KMS-11 (cell line): Measurements from ENCODE around the gene CCDC14.

Source experiments
- H2AFZ ChIP-seq: fragments of 200-600 bp; sonication (generic); 2 replicates; pipeline ENCODE4 v1.6.1; 2016; ENCODE audit warnings: antibody characterized with exemption, mixed run types, low read depth
- H3K27ac ChIP-seq: fragments of 200-600 bp; sonication (generic); 2 replicates; pipeline ENCODE4 v1.6.1; 2016; ENCODE audit warnings: mild to moderate bottlenecking, mixed run types
- H3K27me3 ChIP-seq: fragments of 200-600 bp; sonication (generic); 2 replicates; pipeline ENCODE4 v1.6.1; 2017; ENCODE audit warnings: mild to moderate bottlenecking, low read depth, mixed run types, moderate library complexity; ENCODE audit not compliant: insufficient read depth
- H3K36me3 ChIP-seq: fragments of 200-600 bp; sonication (generic); 2 replicates; pipeline ENCODE4 v1.6.1; 2017; ENCODE audit warnings: mild to moderate bottlenecking, mixed run types; ENCODE audit not compliant: insufficient read depth
- H3K4me1 ChIP-seq: fragments of 200-600 bp; sonication (generic); 2 replicates; pipeline ENCODE4 v1.6.1; 2016; ENCODE audit warnings: mild to moderate bottlenecking, low read depth, mixed run types; ENCODE audit not compliant: poor library complexity, severe bottlenecking
- H3K4me2 ChIP-seq: fragments of 200-600 bp; sonication (generic); 2 replicates; pipeline ENCODE4 v1.7.0; 2016; ENCODE audit warnings: mild to moderate bottlenecking, mixed run types
- H3K4me3 ChIP-seq: fragments of 200-600 bp; sonication (generic); IDR thresholded peaks from 2 replicates; pipeline ENCODE4 v1.6.1; 2017; ENCODE audit warnings: low read depth, low read length, mixed read lengths; ENCODE audit not compliant: insufficient read depth
- H3K79me2 ChIP-seq: fragments of 200-600 bp; sonication (generic); 2 replicates; pipeline ENCODE4 v1.6.1; 2016; ENCODE audit warnings: low read depth, mixed run types; ENCODE audit not compliant: insufficient read depth
- H3K9ac ChIP-seq: fragments of 200-600 bp; sonication (generic); 2 replicates; pipeline ENCODE4 v1.6.1; 2016; ENCODE audit warnings: mild to moderate bottlenecking, mixed run types
- H4K20me1 ChIP-seq: fragments of 200-600 bp; sonication (generic); 2 replicates; pipeline ENCODE4 v1.6.1; 2016; ENCODE audit warnings: mild to moderate bottlenecking, mixed run types; ENCODE audit not compliant: insufficient read depth
- TF ChIP-seq, protein P1 (sequence below): fragments of 200-600 bp; sonication (generic); conservative IDR thresholded peaks from 2 replicates; pipeline ENCODE4 v1.6.1; 2017; ENCODE audit warnings: low read depth, mild to moderate bottlenecking, antibody characterized with exemption, low read length, moderate library complexity, mixed read lengths

The CCDC14 gene

DNA sequence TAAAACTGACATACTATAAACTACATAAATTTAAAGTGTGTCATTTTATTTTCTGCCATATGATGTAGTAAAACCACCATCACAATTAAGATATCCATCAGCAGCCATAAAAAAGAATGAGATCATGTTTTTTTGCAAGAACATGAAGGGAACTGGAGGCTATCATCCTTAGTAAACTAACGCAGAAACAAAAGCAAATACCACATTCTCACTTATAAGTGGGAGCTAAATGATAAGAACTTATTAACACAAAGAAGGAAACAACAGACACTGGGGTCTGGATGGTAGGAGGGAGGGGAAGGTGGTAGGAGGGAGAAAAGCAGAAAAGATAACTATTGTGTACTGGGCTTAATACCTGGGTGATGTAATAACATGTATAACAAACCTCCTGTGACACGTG, 24.6 kb downstream of the CCDC14 start:
- Histone ChIP-seq H2AFZ (no peak overlapping the region), H3K9ac (no peak overlapping the region), H3K79me2 (no peaks in the 10 kb centered on the region), H4K20me1 (no peaks in the 10 kb centered on the region), H3K27me3 (no peaks in the 10 kb centered on the region), H3K36me3 (0 out of 2 replicates have a peak, but pooled peaks cover 6% of the 10 kb centered on the region), H3K4me2 (no peak overlapping the region), H3K4me3 (no peak overlapping the region), H3K27ac (no peak overlapping the region), H3K4me1 (no peaks in the 10 kb centered on the region)
- TF ChIP-seq, protein P1, sequence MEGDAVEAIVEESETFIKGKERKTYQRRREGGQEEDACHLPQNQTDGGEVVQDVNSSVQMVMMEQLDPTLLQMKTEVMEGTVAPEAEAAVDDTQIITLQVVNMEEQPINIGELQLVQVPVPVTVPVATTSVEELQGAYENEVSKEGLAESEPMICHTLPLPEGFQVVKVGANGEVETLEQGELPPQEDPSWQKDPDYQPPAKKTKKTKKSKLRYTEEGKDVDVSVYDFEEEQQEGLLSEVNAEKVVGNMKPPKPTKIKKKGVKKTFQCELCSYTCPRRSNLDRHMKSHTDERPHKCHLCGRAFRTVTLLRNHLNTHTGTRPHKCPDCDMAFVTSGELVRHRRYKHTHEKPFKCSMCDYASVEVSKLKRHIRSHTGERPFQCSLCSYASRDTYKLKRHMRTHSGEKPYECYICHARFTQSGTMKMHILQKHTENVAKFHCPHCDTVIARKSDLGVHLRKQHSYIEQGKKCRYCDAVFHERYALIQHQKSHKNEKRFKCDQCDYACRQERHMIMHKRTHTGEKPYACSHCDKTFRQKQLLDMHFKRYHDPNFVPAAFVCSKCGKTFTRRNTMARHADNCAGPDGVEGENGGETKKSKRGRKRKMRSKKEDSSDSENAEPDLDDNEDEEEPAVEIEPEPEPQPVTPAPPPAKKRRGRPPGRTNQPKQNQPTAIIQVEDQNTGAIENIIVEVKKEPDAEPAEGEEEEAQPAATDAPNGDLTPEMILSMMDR: no peak

DNA sequence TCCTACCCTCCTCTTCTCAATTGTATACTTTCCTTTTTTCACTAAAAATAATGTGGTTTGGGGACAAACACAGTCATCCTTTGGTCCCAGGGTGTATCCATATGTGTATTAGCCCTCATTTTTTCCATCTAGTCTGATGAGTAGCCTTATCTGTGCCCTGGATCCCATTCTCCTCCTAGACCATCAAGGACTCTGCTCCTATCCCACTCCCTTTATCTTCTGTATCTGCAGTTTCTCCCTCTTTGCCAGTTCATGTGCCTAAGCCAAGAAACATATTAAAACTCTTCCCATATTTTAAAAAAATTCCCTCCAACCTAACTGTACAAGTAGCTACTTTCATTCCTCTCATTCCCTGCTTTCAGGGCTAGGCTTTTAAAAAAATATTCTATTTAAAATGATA, 25.2 kb downstream of the CCDC14 start:
- Histone ChIP-seq H4K20me1 (no peaks in the 10 kb centered on the region), H3K36me3 (0 out of 2 replicates have a peak, but pooled peaks cover 7% of the 10 kb centered on the region), H3K27me3 (no peaks in the 10 kb centered on the region), H3K9ac (no peak overlapping the region), H2AFZ (no peak overlapping the region), H3K4me1 (no peaks in the 10 kb centered on the region), H3K79me2 (no peaks in the 10 kb centered on the region), H3K27ac (no peak overlapping the region), H3K4me3 (no peak overlapping the region), H3K4me2 (no peak overlapping the region)
- TF ChIP-seq, protein P1: no peak

DNA sequence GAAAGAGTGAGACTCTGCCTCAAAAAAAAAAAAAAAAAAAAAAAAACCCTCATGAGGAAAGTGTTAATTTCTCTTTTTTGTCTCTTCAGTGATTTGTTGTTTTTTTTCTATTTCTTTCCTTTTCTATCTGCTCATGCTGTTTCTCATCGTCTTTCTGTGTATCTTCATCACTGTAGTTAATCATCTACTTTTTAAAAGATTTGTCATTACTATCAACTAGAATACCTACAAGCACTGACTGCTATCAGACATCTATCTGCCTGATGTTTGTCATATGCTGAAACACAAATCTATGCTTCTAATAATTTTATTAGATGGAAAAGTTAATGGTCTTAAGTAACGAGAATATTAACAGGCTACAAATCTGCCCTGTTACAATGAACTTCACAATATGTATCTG, 26.8 kb downstream of the CCDC14 start:
- Histone ChIP-seq H3K27ac (no peak overlapping the region), H3K36me3 (0 out of 2 replicates have a peak, but pooled peaks cover 7% of the 10 kb centered on the region), H4K20me1 (no peaks in the 10 kb centered on the region), H2AFZ (no peak overlapping the region), H3K79me2 (no peaks in the 10 kb centered on the region), H3K9ac (no peak overlapping the region), H3K4me2 (no peak overlapping the region), H3K4me1 (no peaks in the 10 kb centered on the region), H3K27me3 (no peaks in the 10 kb centered on the region), H3K4me3 (no peak overlapping the region)
- TF ChIP-seq, protein P1: no peak

DNA sequence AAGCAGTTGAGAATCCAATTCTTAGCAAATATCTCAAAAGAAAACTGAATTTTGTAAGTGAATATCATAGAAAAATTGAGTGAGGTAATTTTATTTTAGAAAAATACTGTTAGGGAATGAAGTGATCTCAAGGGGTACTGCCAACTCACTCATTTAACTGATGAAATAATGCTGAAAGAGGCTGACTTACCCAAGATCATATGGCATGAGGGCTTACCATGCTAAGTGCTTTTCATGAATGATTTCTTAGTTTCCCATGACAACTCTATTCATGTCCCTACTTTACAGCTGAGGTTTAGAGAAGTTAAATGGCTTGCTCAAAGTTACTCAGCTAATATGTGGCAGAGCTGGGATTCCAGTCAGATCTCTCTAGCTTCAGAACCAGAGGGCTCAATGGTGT, 30.6 kb downstream of the CCDC14 start:
- H3K79me2 ChIP-seq: no peaks in the 10 kb centered on the region
- H3K9ac ChIP-seq: no peak overlapping the region
- no peaks in the 10 kb centered on the region for H3K27me3 ChIP-seq
- H2AFZ ChIP-seq: no peak overlapping the region
- no peaks in the 10 kb centered on the region for H3K4me1 ChIP-seq
- H3K4me2 ChIP-seq: no peak overlapping the region
- 0 out of 2 replicates have a peak, but pooled peaks cover 7% of the 10 kb centered on the region for H3K36me3 ChIP-seq
- no peak overlapping the region for H3K27ac ChIP-seq
- no peaks in the 10 kb centered on the region for H4K20me1 ChIP-seq
- TF ChIP-seq, protein P1: no peak
- H3K4me3 ChIP-seq: no peak overlapping the region
